Stimulated activated CD8-positive, alpha-beta memory T cell treated with anti-CD3 and anti-CD28 coated beads, Interleukin-4, amount 100 ng/mL, for 4 hours (primary cell): ENCODE measurements around the gene NR6A1.

ENCODE experiments used
- DNase-seq, 2 donors: peaks; one replicate each; pipeline ENCODE4 v3.0.0-alpha.2; 2020; ENCODE audit warnings: low read depth in 2 of 2, low spot score in 1 of 2

Gene NR6A1

GRCh38 chr9:124797343-124798103 is 26.4 kb upstream of the NR6A1 start:
- no peak for DNase-seq

GRCh38 chr9:124795881-124796431 is 24.8 kb upstream of the NR6A1 start:
- no peak for DNase-seq

GRCh38 chr9:124794902-124795491 is 23.9 kb upstream of the NR6A1 start:
- no peak for DNase-seq

- no peak for DNase-seq
Observed at GRCh38 chr9:124793015-124793541, 22.0 kb upstream of the NR6A1 start.

GRCh38 chr9:124792257-124793014 is 21.3 kb upstream of the NR6A1 start:
- no peak for DNase-seq

- DNase-seq: no peak
Observed at GRCh38 chr9:124790801-124791505, 19.8 kb upstream of the NR6A1 start.

- DNase-seq: no peak
Observed at GRCh38 chr9:124790301-124790700, 19.2 kb upstream of the NR6A1 start.

GRCh38 chr9:124789531-124789930 is 18.4 kb upstream of the NR6A1 start:
- no peak for DNase-seq

- DNase-seq: no peak
Observed at GRCh38 chr9:124788542-124789217, 17.6 kb upstream of the NR6A1 start.

- DNase-seq: no peak
Observed at GRCh38 chr9:124786881-124787573, 15.9 kb upstream of the NR6A1 start.

- DNase-seq: no peak
Observed at GRCh38 chr9:124784509-124784908, 13.4 kb upstream of the NR6A1 start.

GRCh38 chr9:124783830-124784229 is 12.7 kb upstream of the NR6A1 start:
- no peak for DNase-seq

- no peak for DNase-seq
Observed at GRCh38 chr9:124782661-124783574, 11.8 kb upstream of the NR6A1 start.

- DNase-seq: no peak
Observed at GRCh38 chr9:124781967-124782660, 11.0 kb upstream of the NR6A1 start.

GRCh38 chr9:124780757-124781151 is 9.6 kb upstream of the NR6A1 start:
- no peak for DNase-seq

GRCh38 chr9:124780060-124780756 is 9.1 kb upstream of the NR6A1 start:
- DNase-seq: no peak

- no peak for DNase-seq
Observed at GRCh38 chr9:124779368-124780059, 8.4 kb upstream of the NR6A1 start.
